Measurements from ENCODE around the gene CSTPP1. TPM values are rescaled to one million over a fixed set of nuclear protein-coding genes. Genes with fewer than 3 reads are reported as not detected.

The CSTPP1 gene
- polyA plus RNA-seq, 1 donor (not counting 4 experiments of a cell fraction or from before 2014, with no cell fraction given): 20.0 TPM

GRCh38 chr11:46916286-46917108, 20.1 kb upstream of the CSTPP1 start:
- peak overlapping the region; percentile 93 for H3K4me2 ChIP-seq (ENCODE audit: control insufficient read depth, extremely low read depth, insufficient read depth, low read depth, low read length)
- no peaks in the 10 kb centered on the region for H3K9me3 ChIP-seq (ENCODE audit: control insufficient read depth, low read depth, low read length)
- H4K20me1 ChIP-seq (ENCODE audit: control insufficient read depth, extremely low read depth, insufficient read depth, low read length): no peaks in the 10 kb centered on the region
- peak overlapping the region; percentile 51 to 84 (median 83) for H3K4me3 ChIP-seq (ENCODE audit: control insufficient read depth in 2 of 3, extremely low read depth in 1 of 3, insufficient read depth in 2 of 3, low read depth in 1 of 3, low read length in 3 of 3)
- DNase-seq (ENCODE audit: low read depth, low spot score) (no peak), FAIRE-seq (no peak)
- peak overlapping the region; percentile 81 for H3K9ac ChIP-seq (ENCODE audit: control insufficient read depth, extremely low read depth, insufficient read depth, low read length)
- H3K27ac ChIP-seq (ENCODE audit: control insufficient read depth, insufficient read depth, low read length): peak overlapping the region; percentile 78
- no peaks in the 10 kb centered on the region for H3K9me1 ChIP-seq (ENCODE audit: control insufficient read depth, extremely low read depth, insufficient read depth, low read length)
- H3K36me3 ChIP-seq (ENCODE audit: control insufficient read depth in 2 of 2, extremely low read depth in 1 of 2, insufficient read depth in 2 of 2, low read length in 2 of 2): no peaks in the 10 kb centered on the region
- H3K27me3 ChIP-seq (ENCODE audit: control insufficient read depth, extremely low read depth, insufficient read depth, low read length): no peaks in the 10 kb centered on the region
- H3K4me1 ChIP-seq (ENCODE audit: control insufficient read depth, extremely low read depth, insufficient read depth, low read length): peaks cover 66% of the 10 kb centered on the region
- dilution Hi-C loops (cut with MboI; ENCODE audit: extremely low pct_ligation_motif_present, low sequenced_read_pairs): no loop called here
- H3K79me2 ChIP-seq (ENCODE audit: control insufficient read depth, insufficient read depth, low read length): no peaks in the 10 kb centered on the region
- H2AFZ ChIP-seq (ENCODE audit: control insufficient read depth, low read length): peak overlapping the region; percentile 72
- TF ChIP-seq EZH2 (IDR thresholded peaks at IDR 0.05; ENCODE audit: low read length) (no peak), CTCF (optimal IDR thresholded peaks at IDR 0.05 in 1 of 3, IDR thresholded peaks at IDR 0.05 in 1 of 3, conservative IDR thresholded peaks at IDR 0.05 in 1 of 3; ENCODE audit: extremely low read depth in 1 of 3, insufficient read depth in 2 of 3, low read length in 3 of 3) (peak in 1 of 3 experiments; percentile 15)

GRCh38 chr11:46917109-46917761, 19.3 kb upstream of the CSTPP1 start:
- dilution Hi-C loops (cut with MboI; ENCODE audit: extremely low pct_ligation_motif_present, low sequenced_read_pairs): no loop called here
- Histone ChIP-seq H2AFZ (ENCODE audit: control insufficient read depth, low read length) (peak overlapping the region; percentile 72), H3K4me3 (ENCODE audit: control insufficient read depth in 2 of 3, extremely low read depth in 1 of 3, insufficient read depth in 2 of 3, low read depth in 1 of 3, low read length in 3 of 3) (peak overlapping the region; percentile 51 to 84 (median 83)), H3K9ac (ENCODE audit: control insufficient read depth, extremely low read depth, insufficient read depth, low read length) (peak overlapping the region; percentile 81), H3K9me1 (ENCODE audit: control insufficient read depth, extremely low read depth, insufficient read depth, low read length) (no peaks in the 10 kb centered on the region), H3K36me3 (ENCODE audit: control insufficient read depth in 2 of 2, extremely low read depth in 1 of 2, insufficient read depth in 2 of 2, low read length in 2 of 2) (no peaks in the 10 kb centered on the region), H3K27me3 (ENCODE audit: control insufficient read depth, extremely low read depth, insufficient read depth, low read length) (no peaks in the 10 kb centered on the region), H3K4me2 (ENCODE audit: control insufficient read depth, extremely low read depth, insufficient read depth, low read depth, low read length) (peak overlapping the region; percentile 93), H3K4me1 (ENCODE audit: control insufficient read depth, extremely low read depth, insufficient read depth, low read length) (peaks cover 63% of the 10 kb centered on the region), H3K27ac (ENCODE audit: control insufficient read depth, insufficient read depth, low read length) (peak overlapping the region; percentile 78), H3K79me2 (ENCODE audit: control insufficient read depth, insufficient read depth, low read length) (no peaks in the 10 kb centered on the region), H4K20me1 (ENCODE audit: control insufficient read depth, extremely low read depth, insufficient read depth, low read length) (no peaks in the 10 kb centered on the region), H3K9me3 (ENCODE audit: control insufficient read depth, low read depth, low read length) (no peaks in the 10 kb centered on the region)
- no peak for TF ChIP-seq CTCF (optimal IDR thresholded peaks at IDR 0.05 in 1 of 3, IDR thresholded peaks at IDR 0.05 in 1 of 3, conservative IDR thresholded peaks at IDR 0.05 in 1 of 3; ENCODE audit: extremely low read depth in 1 of 3, insufficient read depth in 2 of 3, low read length in 3 of 3)
- TF ChIP-seq EZH2 (IDR thresholded peaks at IDR 0.05; ENCODE audit: low read length): no peak
- FAIRE-seq: no peak
- DNase-seq (ENCODE audit: low read depth, low spot score): no peak
